HEK293 (cell line): ENCODE measurements around the gene CACNB3.

Experiments used
- EGR2 ChIP-seq: fragments of 450-650 bp; formaldehyde crosslinking; IDR thresholded peaks from 2 replicates; pipeline ENCODE4 v1.5.1; 2016; ENCODE audit warnings: low read depth, missing biosample characterization, missing genetic modification characterization
- FEZF1 ChIP-seq: fragments of 450-650 bp; formaldehyde crosslinking; IDR thresholded peaks from 2 replicates; pipeline ENCODE4 v1.5.1; 2016; ENCODE audit warnings: missing biosample characterization, missing genetic modification characterization
- IKZF3 ChIP-seq: fragments of 450-650 bp; IDR thresholded peaks from 2 replicates; pipeline ENCODE4 v1.5.0; 2018; ENCODE audit warnings: missing biosample characterization, mild to moderate bottlenecking, missing genetic modification characterization, moderate library complexity
- KLF1 ChIP-seq: fragments of 450-650 bp; formaldehyde crosslinking; IDR thresholded peaks from 2 replicates; pipeline ENCODE4 v1.5.1; 2016; ENCODE audit warnings: missing biosample characterization, missing genetic modification characterization
- REPIN1 ChIP-seq: fragments of 450-650 bp; formaldehyde crosslinking; IDR thresholded peaks from 2 replicates; pipeline ENCODE4 v1.5.1; 2017; ENCODE audit warnings: missing biosample characterization, missing genetic modification characterization, low read depth
- SCRT1 ChIP-seq: fragments of 450-650 bp; formaldehyde crosslinking; IDR thresholded peaks from 2 replicates; pipeline ENCODE4 v1.5.1; 2016; ENCODE audit warnings: missing biosample characterization, missing genetic modification characterization, borderline replicate concordance
- YY2 ChIP-seq: fragments of 450-650 bp; formaldehyde crosslinking; IDR thresholded peaks from 2 replicates; pipeline ENCODE4 v1.5.1; 2016; ENCODE audit warnings: missing biosample characterization, missing genetic modification characterization
- ZNF10 ChIP-seq: fragments of 450-650 bp; formaldehyde crosslinking; IDR thresholded peaks from 2 replicates; pipeline ENCODE4 v1.5.1; 2017; ENCODE audit warnings: missing biosample characterization, missing genetic modification characterization
- ZNF112 ChIP-seq: fragments of 450-650 bp; formaldehyde crosslinking; IDR thresholded peaks from 2 replicates; pipeline ENCODE4 v1.5.0; 2017; ENCODE audit warnings: missing biosample characterization, missing genetic modification characterization
- ZNF155 ChIP-seq: fragments of 450-650 bp; formaldehyde crosslinking; IDR thresholded peaks from 2 replicates; pipeline ENCODE4 v1.5.1; 2016; ENCODE audit warnings: missing biosample characterization, missing genetic modification characterization
- ZNF174 ChIP-seq: fragments of 450-650 bp; formaldehyde crosslinking; IDR thresholded peaks from 2 replicates; pipeline ENCODE4 v1.5.0; 2017; ENCODE audit warnings: missing biosample characterization, mild to moderate bottlenecking, missing genetic modification characterization
- ZNF175 ChIP-seq: fragments of 450-650 bp; formaldehyde crosslinking; IDR thresholded peaks from 2 replicates; pipeline ENCODE4 v1.5.1; 2016; ENCODE audit warnings: missing biosample characterization, missing genetic modification characterization
- ZNF280C ChIP-seq: fragments of 450-650 bp; formaldehyde crosslinking; IDR thresholded peaks from 2 replicates; pipeline ENCODE4 v1.5.1; 2016; ENCODE audit warnings: missing biosample characterization, missing genetic modification characterization
- ZNF311 ChIP-seq: fragments of 450-650 bp; formaldehyde crosslinking; IDR thresholded peaks from 2 replicates; pipeline ENCODE4 v1.5.1; 2017; ENCODE audit warnings: missing biosample characterization, missing genetic modification characterization, borderline replicate concordance
- ZNF37A ChIP-seq: fragments of 450-650 bp; IDR thresholded peaks from 2 replicates; pipeline ENCODE4 v1.5.1; 2018; ENCODE audit warnings: missing biosample characterization, missing genetic modification characterization
- ZNF394 ChIP-seq: fragments of 450-650 bp; formaldehyde crosslinking; IDR thresholded peaks from 2 replicates; pipeline ENCODE4 v1.5.1; 2016; ENCODE audit warnings: missing biosample characterization, missing genetic modification characterization, mild to moderate bottlenecking, moderate library complexity, borderline replicate concordance
- ZNF404 ChIP-seq: fragments of 450-650 bp; formaldehyde crosslinking; IDR thresholded peaks from 2 replicates; pipeline ENCODE4 v1.5.1; 2017; ENCODE audit warnings: missing biosample characterization, missing genetic modification characterization
- ZNF433 ChIP-seq: fragments of 450-650 bp; formaldehyde crosslinking; IDR thresholded peaks from 2 replicates; pipeline ENCODE4 v1.5.1; 2016; ENCODE audit warnings: missing biosample characterization, missing genetic modification characterization, low read depth
- ZNF48 ChIP-seq: fragments of 450-650 bp; formaldehyde crosslinking; IDR thresholded peaks from 2 replicates; pipeline ENCODE4 v1.5.1; 2016; ENCODE audit warnings: missing biosample characterization, missing genetic modification characterization
- ZNF548 ChIP-seq: fragments of 450-650 bp; formaldehyde crosslinking; IDR thresholded peaks from 2 replicates; pipeline ENCODE4 v1.5.1; 2016; ENCODE audit warnings: missing biosample characterization, missing genetic modification characterization
- ZNF549 ChIP-seq: fragments of 450-650 bp; IDR thresholded peaks from 2 replicates; pipeline ENCODE4 v1.5.1; 2018; ENCODE audit warnings: missing biosample characterization, missing genetic modification characterization, mild to moderate bottlenecking, inconsistent platforms, moderate library complexity
- ZNF747 ChIP-seq: fragments of 450-650 bp; formaldehyde crosslinking; IDR thresholded peaks from 2 replicates; pipeline ENCODE4 v1.5.1; 2016; ENCODE audit warnings: missing biosample characterization, missing genetic modification characterization
- ZSCAN16 ChIP-seq: fragments of 450-650 bp; formaldehyde crosslinking; IDR thresholded peaks from 2 replicates; pipeline ENCODE4 v1.5.1; 2016; ENCODE audit warnings: missing biosample characterization, missing genetic modification characterization
- TF ChIP-seq, protein P1 (sequence below): fragments of 450-650 bp; formaldehyde crosslinking; IDR thresholded peaks from 2 replicates; pipeline ENCODE4 v1.5.1; 2016; ENCODE audit warnings: missing biosample characterization, missing genetic modification characterization
- TF ChIP-seq, protein P2 (sequence below): fragments of 450-650 bp; IDR thresholded peaks from 2 replicates; pipeline ENCODE4 v1.5.1; 2018; ENCODE audit warnings: missing biosample characterization, missing genetic modification characterization
- TF ChIP-seq, protein P3 (sequence below): fragments of 450-650 bp; formaldehyde crosslinking; IDR thresholded peaks from 2 replicates; pipeline ENCODE4 v1.5.1; 2016; ENCODE audit warnings: missing biosample characterization, missing genetic modification characterization
- TF ChIP-seq, protein P4 (sequence below): fragments of 450-650 bp; formaldehyde crosslinking; IDR thresholded peaks from 2 replicates; pipeline ENCODE4 v1.5.1; 2016; ENCODE audit warnings: missing biosample characterization, missing genetic modification characterization
- TF ChIP-seq, protein P5 (sequence below): fragments of 450-650 bp; formaldehyde crosslinking; conservative IDR thresholded peaks from 2 replicates; pipeline ENCODE4 v1.5.1; 2016; ENCODE audit warnings: low read depth, missing biosample characterization, missing genetic modification characterization

The CACNB3 gene

GRCh38 chr12:48851883-48852733, 33.8 kb downstream of the CACNB3 start, which contains the start of gene DDX23 (continued):
- TF ChIP-seq ZNF311 (tag by site-specific recombination), result no peak
- peak; percentile 60; the same call in 1 of the 2 replicates for TF ChIP-seq EGR2 (tag by site-specific recombination)
- TF ChIP-seq YY2 (tag by site-specific recombination), result peak; percentile 95
- TF ChIP-seq SCRT1 (tag by site-specific recombination), result no peak
- no peak for TF ChIP-seq ZNF747 (tag by site-specific recombination)
- TF ChIP-seq ZNF48 (tag by site-specific recombination), result no peak
- peak; percentile 94 for TF ChIP-seq IKZF3 (tag by site-specific recombination)
- TF ChIP-seq ZNF548 (tag by site-specific recombination), result no peak
- TF ChIP-seq ZNF174 (tag by site-specific recombination), result no peak
- no peak for TF ChIP-seq ZNF37A (tag by site-specific recombination)
- TF ChIP-seq, protein P1, sequence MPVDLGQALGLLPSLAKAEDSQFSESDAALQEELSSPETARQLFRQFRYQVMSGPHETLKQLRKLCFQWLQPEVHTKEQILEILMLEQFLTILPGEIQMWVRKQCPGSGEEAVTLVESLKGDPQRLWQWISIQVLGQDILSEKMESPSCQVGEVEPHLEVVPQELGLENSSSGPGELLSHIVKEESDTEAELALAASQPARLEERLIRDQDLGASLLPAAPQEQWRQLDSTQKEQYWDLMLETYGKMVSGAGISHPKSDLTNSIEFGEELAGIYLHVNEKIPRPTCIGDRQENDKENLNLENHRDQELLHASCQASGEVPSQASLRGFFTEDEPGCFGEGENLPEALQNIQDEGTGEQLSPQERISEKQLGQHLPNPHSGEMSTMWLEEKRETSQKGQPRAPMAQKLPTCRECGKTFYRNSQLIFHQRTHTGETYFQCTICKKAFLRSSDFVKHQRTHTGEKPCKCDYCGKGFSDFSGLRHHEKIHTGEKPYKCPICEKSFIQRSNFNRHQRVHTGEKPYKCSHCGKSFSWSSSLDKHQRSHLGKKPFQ (tag by site-specific recombination), result no peak
- no peak for TF ChIP-seq ZNF280C (tag by site-specific recombination)
- TF ChIP-seq ZNF394 (tag by site-specific recombination), result no peak
- no peak for TF ChIP-seq ZNF433 (tag by site-specific recombination)
- TF ChIP-seq, protein P2, sequence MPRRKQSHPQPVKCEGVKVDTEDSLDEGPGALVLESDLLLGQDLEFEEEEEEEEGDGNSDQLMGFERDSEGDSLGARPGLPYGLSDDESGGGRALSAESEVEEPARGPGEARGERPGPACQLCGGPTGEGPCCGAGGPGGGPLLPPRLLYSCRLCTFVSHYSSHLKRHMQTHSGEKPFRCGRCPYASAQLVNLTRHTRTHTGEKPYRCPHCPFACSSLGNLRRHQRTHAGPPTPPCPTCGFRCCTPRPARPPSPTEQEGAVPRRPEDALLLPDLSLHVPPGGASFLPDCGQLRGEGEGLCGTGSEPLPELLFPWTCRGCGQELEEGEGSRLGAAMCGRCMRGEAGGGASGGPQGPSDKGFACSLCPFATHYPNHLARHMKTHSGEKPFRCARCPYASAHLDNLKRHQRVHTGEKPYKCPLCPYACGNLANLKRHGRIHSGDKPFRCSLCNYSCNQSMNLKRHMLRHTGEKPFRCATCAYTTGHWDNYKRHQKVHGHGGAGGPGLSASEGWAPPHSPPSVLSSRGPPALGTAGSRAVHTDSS, result no peak
- TF ChIP-seq, protein P3, sequence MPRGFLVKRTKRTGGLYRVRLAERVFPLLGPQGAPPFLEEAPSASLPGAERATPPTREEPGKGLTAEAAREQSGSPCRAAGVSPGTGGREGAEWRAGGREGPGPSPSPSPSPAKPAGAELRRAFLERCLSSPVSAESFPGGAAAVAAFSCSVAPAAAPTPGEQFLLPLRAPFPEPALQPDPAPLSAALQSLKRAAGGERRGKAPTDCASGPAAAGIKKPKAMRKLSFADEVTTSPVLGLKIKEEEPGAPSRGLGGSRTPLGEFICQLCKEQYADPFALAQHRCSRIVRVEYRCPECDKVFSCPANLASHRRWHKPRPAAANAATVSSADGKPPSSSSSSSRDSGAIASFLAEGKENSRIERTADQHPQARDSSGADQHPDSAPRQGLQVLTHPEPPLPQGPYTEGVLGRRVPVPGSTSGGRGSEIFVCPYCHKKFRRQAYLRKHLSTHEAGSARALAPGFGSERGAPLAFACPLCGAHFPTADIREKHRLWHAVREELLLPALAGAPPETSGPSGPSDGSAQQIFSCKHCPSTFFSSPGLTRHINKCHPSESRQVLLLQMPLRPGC, result no peak; the same call in 1 of the 2 replicates
- TF ChIP-seq ZSCAN16, result no peak
- TF ChIP-seq, protein P4, sequence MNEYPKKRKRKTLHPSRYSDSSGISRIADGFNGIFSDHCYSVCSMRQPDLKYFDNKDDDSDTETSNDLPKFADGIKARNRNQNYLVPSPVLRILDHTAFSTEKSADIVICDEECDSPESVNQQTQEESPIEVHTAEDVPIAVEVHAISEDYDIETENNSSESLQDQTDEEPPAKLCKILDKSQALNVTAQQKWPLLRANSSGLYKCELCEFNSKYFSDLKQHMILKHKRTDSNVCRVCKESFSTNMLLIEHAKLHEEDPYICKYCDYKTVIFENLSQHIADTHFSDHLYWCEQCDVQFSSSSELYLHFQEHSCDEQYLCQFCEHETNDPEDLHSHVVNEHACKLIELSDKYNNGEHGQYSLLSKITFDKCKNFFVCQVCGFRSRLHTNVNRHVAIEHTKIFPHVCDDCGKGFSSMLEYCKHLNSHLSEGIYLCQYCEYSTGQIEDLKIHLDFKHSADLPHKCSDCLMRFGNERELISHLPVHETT, result peak; percentile 27; the same call in 1 of the 2 replicates
- no peak for TF ChIP-seq ZNF175
- no peak for TF ChIP-seq FEZF1 (tag by site-specific recombination)
- TF ChIP-seq, protein P5, sequence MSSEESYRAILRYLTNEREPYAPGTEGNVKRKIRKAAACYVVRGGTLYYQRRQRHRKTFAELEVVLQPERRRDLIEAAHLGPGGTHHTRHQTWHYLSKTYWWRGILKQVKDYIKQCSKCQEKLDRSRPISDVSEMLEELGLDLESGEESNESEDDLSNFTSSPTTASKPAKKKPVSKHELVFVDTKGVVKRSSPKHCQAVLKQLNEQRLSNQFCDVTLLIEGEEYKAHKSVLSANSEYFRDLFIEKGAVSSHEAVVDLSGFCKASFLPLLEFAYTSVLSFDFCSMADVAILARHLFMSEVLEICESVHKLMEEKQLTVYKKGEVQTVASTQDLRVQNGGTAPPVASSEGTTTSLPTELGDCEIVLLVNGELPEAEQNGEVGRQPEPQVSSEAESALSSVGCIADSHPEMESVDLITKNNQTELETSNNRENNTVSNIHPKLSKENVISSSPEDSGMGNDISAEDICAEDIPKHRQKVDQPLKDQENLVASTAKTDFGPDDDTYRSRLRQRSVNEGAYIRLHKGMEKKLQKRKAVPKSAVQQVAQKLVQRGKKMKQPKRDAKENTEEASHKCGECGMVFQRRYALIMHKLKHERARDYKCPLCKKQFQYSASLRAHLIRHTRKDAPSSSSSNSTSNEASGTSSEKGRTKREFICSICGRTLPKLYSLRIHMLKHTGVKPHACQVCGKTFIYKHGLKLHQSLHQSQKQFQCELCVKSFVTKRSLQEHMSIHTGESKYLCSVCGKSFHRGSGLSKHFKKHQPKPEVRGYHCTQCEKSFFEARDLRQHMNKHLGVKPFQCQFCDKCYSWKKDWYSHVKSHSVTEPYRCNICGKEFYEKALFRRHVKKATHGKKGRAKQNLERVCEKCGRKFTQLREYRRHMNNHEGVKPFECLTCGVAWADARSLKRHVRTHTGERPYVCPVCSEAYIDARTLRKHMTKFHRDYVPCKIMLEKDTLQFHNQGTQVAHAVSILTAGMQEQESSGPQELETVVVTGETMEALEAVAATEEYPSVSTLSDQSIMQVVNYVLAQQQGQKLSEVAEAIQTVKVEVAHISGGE (tag by site-specific recombination), result peak; percentile 57
- TF ChIP-seq REPIN1 (tag by site-specific recombination), result no peak
- TF ChIP-seq ZNF549, result no peak
- no peak for TF ChIP-seq ZNF10 (tag by site-specific recombination)
- TF ChIP-seq KLF1 (tag by site-specific recombination), result peak; percentile 36; the same call in 1 of the 2 replicates
- no peak for TF ChIP-seq ZNF155
- no peak for TF ChIP-seq ZNF404 (tag by site-specific recombination)
- TF ChIP-seq ZNF112 (tag by site-specific recombination), result no peak
